ENCODE measurements around the gene KDM3B.

GRCh38 chr5:138351056-138351455 is 1.4 kb upstream of the KDM3B start:
- TF ChIP-seq POLR2AphosphoS5 (IDR thresholded peaks at IDR 0.05) (no peak), CTCF (IDR thresholded peaks at IDR 0.05) (no peak), POLR2A (IDR thresholded peaks at IDR 0.05) (no peak)

Measured in prostate gland (tissue), 2 donors.